ENCODE measurements around the gene IP6K1. TPM values are rescaled to one million over a fixed set of nuclear protein-coding genes. Genes with fewer than 3 reads are reported as not detected.

IP6K1 gene
- total and polyA plus RNA-seq, 2 experiments from 2014 or later = 10.7 to 35.5 TPM

- no peak for TF ChIP-seq ZNF462 (CRISPR knock-in tag; IDR thresholded peaks at IDR 0.05)
- TF ChIP-seq CTCF (conservative IDR thresholded peaks at IDR 0.05; ENCODE audit: low read depth in 2 of 2) = no peak
These were observed 48.2 kb downstream of the IP6K1 start (continued) for GRCh38 chr3:49738067-49738713.

GRCh38 chr3:49734752-49735151 lies 51.6 kb downstream of the IP6K1 start:
- peaks cover 4% of the 10 kb centered on the region for H3K27me3 Mint-ChIP-seq (ENCODE audit: insufficient read depth, low read depth, poor library complexity)
- no peak overlapping the region for H3K27ac Mint-ChIP-seq
- Histone ChIP-seq H2AFZ (no peak overlapping the region), H3K79me2 (replicated peaks; ENCODE audit: insufficient read depth) (no peaks in the 10 kb centered on the region), H3K27ac (ENCODE audit: low read depth) (no peak overlapping the region), H3K27me3 (ENCODE audit: insufficient read depth) (no peaks in the 10 kb centered on the region), H3K9me2 (ENCODE audit: insufficient read depth) (no peaks in the 10 kb centered on the region), H3K4me2 (no peak overlapping the region), H3K4me3 (no peak overlapping the region), H4K20me1 (replicated peaks; ENCODE audit: insufficient read depth) (0 out of 2 replicates have a peak, but pooled peaks cover 5% of the 10 kb centered on the region), H3F3A (replicated peaks; ENCODE audit: low read depth) (0 out of 2 replicates have a peak, but pooled peaks cover 3% of the 10 kb centered on the region), H3K36me3 (ENCODE audit: insufficient read depth) (peaks cover 15% of the 10 kb centered on the region), H3K4me1 (ENCODE audit: insufficient read depth) (no peaks in the 10 kb centered on the region)
- H3K4me3 Mint-ChIP-seq = no peak overlapping the region
- ATAC-seq (no peak), DNase-seq (ENCODE audit: low spot score) (no peak)
- H3K36me3 Mint-ChIP-seq (ENCODE audit: low read depth) = peaks cover 61% of the 10 kb centered on the region
- no peaks in the 10 kb centered on the region for H3K4me1 Mint-ChIP-seq
- H3K9me3 Mint-ChIP-seq = no peaks in the 10 kb centered on the region
- TF ChIP-seq ZNF114 (CRISPR knock-in tag; IDR thresholded peaks at IDR 0.05) (no peak), POLR2AphosphoS5 (IDR thresholded peaks at IDR 0.05; ENCODE audit: low read depth) (no peak), EZH2phosphoT487 (IDR thresholded peaks at IDR 0.05; ENCODE audit: unreplicated experiment) (no peak), REST (IDR thresholded peaks at IDR 0.05; ENCODE audit: unreplicated experiment) (no peak), ETS1 (IDR thresholded peaks at IDR 0.05) (no peak), NANOG (IDR thresholded peaks at IDR 0.05; ENCODE audit: borderline replicate concordance) (no peak), CREB1 (CRISPR knock-in tag; IDR thresholded peaks at IDR 0.05; ENCODE audit: low read depth) (no peak), ZNF331 (CRISPR knock-in tag; IDR thresholded peaks at IDR 0.05; ENCODE audit: low read depth) (no peak)

Measured in GM23338 (cell line).